GM18909 (cell line): ENCODE measurements around the gene PTPN14.

Source experiments
- ATAC-seq: cut with Tn5 transposase; IDR thresholded peaks from one replicate; pipeline ENCODE4 v1.9.1; 2021; ENCODE audit warnings: mild to moderate bottlenecking; ENCODE audit not compliant: unreplicated experiment, poor library complexity

The PTPN14 gene

DNA sequence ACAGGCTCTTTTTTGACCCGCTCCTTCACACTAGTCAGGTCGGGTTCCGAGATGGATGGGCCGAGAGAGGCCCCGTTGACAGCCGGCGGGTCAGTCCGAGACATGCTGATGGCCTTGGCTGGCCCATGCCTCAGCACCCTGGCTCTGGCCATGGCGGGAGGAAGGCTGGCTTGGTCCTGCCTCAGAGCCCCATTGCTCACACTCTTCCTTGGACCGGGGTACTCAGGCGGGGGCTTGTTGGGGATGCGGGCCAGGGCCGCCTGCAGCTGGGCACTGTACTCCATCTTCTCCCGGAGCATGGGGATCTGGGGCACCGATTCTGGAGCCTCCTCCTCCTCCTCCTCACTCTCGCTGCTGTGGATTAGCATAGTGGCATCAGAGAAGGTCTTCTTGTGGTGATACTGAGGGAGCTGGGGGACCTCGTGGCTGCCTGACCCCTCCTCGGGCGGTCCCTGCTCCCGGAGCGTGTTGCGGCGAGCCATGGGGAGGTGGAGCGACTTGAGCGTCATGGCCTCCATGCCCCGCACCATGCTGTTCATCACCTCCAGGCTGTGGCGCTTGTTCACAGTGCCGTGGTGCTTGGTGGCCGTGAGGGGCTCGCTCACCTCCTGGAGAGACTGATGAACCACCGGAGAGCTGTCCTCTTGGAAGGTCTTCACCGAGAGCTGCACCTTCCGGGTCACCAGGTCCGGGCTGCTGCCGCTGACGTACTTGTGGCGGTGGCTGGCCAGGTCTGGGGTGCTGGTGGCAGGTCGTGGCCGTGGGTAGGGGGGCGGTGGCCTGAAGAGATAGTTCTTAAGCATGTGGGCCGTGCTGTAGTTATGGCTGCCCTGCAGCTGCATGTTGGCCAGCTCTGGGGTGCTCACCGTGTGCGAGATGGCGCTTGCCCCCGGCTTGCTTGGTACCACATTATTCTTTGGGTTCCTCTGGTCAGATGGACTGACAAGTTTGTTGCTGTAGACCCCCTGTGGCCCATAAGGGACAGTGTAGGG lies 167.7 kb downstream of the PTPN14 start:
- ATAC-seq, result no peak

DNA sequence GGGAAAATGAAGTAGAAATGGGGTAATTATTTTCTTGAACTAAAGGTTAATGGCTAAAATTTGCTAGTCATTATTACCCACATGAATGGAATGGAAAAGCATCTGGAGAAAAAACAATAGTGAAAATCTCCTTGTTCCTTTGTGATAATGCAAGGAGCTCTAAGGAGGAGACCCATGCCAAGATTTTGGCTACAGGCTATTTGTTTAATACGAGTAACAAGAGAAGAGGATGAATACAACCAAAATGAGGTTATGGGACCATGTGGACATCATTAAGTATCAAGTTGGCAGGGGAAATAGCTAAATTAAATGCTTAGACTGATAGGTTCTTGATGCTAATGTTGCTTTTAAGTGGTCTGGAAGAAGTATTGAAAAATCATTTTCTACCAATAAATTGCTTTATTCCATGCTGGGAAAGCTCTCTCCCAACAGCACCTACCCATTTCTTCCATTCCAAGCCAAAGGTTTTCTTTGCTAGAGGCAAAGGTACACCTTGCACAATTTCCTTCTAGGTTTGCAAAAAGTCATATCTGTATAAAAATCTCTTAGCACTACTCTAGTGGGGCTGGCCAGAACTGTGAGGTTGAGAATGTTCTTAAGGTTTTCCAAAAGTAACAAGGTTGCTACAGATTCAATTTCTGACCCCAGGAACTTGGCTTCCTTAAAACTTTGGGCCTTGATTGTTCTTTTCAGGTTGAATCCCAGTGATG lies 170.3 kb downstream of the PTPN14 start:
- no peak for ATAC-seq

DNA sequence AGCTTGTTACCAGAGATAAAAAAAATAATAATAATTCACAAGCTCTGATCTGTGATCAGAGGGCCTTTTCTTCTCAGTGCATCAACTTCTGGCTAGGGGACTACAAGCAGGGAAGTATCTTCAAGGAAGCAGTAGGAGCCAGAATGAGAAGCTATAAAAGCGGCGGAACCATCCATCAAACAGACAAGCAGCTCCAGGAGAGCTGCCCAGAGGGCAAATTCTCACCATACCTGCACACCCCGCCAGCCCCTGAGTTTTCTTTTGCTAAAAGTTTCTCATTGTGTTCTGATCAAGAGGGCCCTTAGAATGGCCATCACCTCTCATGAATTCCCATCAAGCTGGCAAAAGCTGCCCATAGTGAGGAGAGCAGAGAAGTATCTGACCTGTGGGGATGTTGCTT lies 171.0 kb downstream of the PTPN14 start:
- ATAC-seq, result no peak

- no peak for ATAC-seq
Observed at GRCh38 chr1:214379236-214379970, 172.0 kb downstream of the PTPN14 start.

DNA sequence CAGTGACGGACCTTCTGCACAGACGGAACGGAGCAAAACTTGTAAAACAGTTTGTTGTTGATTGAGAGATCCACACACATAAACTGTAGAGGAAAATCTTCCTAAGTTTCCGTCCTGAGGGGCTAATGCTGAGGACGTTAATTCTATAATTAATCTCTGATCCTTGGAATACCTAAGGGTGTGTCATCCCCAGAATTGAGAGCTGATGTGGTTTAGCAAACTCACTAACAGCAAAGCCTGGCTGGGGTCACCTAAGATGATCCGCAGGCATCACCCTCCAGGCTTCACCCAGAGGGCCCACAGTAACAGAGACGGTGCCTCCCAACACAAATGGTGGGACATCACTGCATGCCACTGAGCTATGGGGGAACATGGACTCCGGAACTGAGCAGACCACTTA lies 172.9 kb downstream of the PTPN14 start:
- no peak for ATAC-seq

DNA sequence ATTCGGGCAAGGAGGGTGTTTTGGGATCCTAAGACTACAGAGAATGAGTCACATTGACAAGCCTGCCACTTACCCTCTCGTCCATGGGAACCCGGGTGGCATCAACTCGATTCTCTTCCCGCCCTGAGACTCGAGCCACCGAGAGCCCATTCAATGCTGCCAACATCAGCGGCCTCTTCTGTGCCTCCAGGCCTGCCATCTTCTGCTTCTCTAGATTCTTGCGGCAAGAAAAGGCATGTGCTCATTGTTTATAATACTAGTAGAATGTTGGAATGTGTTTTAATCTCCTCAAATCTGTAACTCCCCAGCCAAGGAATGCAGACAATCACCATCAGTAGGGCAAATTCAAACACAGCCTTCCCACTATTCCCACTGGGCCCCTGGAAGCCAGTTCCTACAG lies 173.5 kb downstream of the PTPN14 start:
- ATAC-seq, result no peak

DNA sequence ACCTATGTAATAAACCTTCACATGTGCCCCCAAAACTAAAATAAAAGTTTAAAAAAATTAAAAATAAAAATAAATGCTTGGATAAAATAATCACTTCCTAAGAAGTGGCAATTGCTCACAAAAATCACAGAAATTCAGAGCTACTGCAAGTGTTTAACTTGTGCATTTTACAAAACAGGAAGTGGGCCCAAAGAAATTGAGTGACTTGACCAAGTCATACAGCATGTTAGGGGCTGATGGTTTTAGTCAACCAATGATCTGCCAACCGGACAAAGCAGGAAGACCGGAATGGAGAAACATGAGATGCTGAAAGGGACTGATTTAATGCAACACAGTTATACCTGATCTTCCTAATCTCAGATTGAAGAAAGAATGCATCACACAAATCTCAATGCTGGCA lies 173.9 kb downstream of the PTPN14 start:
- no peak for ATAC-seq

GRCh38 chr1:214372092-214372491 lies 179.3 kb downstream of the PTPN14 start:
- no peak for ATAC-seq

DNA sequence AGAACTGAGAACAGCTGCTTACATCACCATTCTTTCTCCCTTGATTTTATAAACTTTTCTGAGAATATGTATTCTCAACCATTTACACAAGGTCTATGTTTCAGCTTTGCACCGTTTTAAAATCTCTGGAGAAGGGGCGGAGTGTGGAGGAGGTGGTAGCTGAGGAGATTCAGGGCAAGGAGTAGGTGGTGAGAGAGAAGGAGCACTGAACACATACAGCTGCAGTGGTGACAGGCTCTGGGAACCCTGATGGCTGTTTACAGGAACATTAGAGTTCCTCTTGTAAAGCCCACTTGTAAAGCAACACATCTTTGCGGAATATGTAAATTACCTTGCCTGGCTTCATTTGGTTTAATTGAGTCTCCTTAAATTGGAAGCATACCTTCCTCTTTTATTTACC lies 180.8 kb downstream of the PTPN14 start:
- ATAC-seq, result no peak

DNA sequence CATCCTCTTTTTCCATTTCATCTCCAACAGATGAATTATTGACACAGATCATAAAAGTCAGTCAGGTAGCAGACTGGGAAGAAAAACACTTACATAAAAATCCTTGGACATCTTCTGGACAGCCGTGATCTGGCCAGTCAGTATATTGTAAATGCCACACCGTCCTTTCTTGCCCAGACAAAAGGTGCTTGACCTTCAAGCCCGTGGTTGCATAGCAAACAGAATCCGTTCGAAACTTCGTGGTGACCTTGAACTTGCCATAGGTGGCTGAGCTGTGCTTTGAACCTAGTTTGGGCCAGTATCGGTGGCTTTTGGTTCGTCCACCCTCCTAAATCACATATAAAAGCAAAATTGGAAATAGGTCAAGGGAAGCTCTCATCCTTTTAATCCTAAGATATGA lies 182.0 kb downstream of the PTPN14 start:
- ATAC-seq, result no peak

- ATAC-seq, result peak; percentile 74
Observed at GRCh38 chr1:214367841-214368240, 183.6 kb downstream of the PTPN14 start.

DNA sequence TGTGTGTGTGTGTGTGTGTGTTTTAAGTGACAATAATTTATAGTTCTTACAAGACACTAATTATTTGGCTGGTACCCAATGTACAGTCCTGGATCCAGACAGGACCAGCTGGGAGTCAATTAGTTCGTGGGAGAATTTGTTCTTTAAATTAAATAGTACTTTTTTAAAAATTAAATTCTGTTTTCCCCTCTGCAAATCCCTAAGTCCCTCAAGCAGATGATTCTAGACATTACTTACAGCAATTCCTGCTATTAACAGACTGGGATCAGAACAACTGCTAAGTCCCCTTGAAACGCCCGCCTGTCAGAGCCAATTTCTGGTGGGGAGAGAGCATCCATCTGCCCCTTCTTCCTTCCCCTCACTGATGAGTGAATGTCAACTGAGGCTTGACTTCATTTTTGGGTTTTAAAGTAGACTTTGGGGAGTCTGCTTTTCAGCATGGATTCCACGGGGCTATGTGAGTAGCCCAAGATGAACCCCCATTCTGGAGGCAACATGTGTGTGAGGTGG lies 186.6 kb downstream of the PTPN14 start:
- ATAC-seq, result no peak

DNA sequence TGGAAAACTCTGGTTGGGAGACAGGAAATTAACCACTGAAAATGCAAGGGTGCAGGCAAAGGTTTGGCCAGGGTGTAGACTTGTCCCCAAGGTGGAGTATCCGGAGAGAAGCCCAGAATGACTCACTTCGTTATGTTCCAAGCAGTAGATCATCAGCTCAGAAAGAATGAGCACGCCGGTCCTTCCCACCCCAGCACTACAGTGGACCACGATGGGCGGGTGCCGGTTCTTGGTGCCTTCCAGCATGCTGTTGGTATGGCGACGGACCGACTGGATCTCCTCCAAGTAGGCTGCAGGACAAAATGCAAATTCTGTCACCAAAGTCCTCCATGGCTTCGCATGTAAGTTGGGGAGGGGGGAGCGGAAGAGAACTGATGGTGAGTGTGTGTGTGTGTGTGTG lies 187.0 kb downstream of the PTPN14 start:
- ATAC-seq, result no peak

GRCh38 chr1:214363386-214363785 lies 188.0 kb downstream of the PTPN14 start:
- no peak for ATAC-seq

GRCh38 chr1:214362188-214362882 lies 189.1 kb downstream of the PTPN14 start:
- ATAC-seq, result no peak

DNA sequence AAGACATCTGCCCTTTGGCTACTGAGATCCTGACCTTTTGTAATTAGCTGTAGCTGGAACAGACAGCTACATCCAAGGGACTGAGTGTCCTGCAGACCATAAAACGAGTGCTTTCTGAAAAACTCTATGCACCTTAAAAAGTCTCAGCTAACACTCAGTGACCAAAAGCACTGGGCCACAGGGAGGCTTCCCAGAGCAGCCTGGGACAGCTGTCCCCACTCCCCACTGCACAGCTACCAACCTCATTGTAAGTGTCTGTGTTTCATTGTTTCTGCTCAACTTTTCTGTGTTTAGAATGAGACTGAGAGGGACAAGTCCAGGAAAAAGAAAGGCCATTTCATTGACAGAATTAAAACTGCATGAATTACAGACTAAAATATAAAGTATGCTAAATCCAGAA lies 189.8 kb downstream of the PTPN14 start:
- no peak for ATAC-seq

GRCh38 chr1:214360525-214361164 lies 190.8 kb downstream of the PTPN14 start:
- no peak for ATAC-seq

- no peak for ATAC-seq
Observed at GRCh38 chr1:214360116-214360515, 191.3 kb downstream of the PTPN14 start.

DNA sequence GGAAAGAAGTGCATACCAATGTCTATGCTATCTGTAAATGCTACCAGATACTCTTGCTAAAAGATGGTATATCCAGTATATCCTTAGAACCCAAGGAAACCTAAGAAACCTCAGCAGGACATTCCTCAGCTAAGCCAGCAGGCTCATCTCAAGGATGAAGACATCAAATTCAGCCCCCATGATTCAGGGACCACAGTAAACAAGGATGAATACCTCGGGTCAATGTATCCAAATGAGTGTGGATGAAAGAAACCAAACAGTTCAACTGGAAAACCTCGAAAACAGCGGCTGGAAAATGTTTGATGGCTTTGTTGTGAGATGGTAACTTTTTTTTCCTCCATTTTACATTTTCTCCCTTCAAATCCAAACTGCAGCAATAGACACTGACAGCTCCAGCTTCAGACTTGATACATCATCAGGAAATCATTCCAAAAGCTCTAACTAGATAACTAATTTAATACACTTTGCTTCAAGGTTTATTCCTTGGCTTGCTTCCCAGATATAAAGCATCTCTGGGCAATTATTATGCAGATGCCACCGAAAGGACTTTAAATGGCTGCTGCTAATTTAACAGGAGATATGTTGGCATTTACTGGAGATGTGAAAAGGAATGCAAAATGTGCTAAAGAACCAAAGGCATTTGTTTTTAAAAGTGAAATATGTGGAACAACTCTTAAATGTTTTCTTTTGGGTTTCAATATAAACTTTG lies 196.8 kb downstream of the PTPN14 start:
- ATAC-seq, result no peak
